ENCODE data around the gene MRPS35.

- TF ChIP-seq YY1 (tag by site-specific recombination; IDR thresholded peaks at IDR 0.05) (no peak), CTCF (tag by site-specific recombination; IDR thresholded peaks at IDR 0.05) (no peak)
These were observed 22.5 kb downstream of the MRPS35 start for GRCh38 chr12:27733052-27733656.

Measured in HEK293 (cell line).